HG02973 (cell line): ENCODE results near the gene POLR1D.
"Not testable (repeated sequence)": the region's sequence is repeated elsewhere in the genome, so short reads cannot be mapped to it uniquely, and the experiment has no call there.

Source experiments
- ATAC-seq: cut with Tn5 transposase; IDR thresholded peaks from one replicate; pipeline ENCODE4 v1.9.1; 2021; ENCODE audit warnings: moderate library complexity; ENCODE audit not compliant: unreplicated experiment

Gene POLR1D

GRCh38 chr13:27613628-27614027 lies 8.1 kb upstream of the POLR1D start:
- no peak for ATAC-seq

DNA sequence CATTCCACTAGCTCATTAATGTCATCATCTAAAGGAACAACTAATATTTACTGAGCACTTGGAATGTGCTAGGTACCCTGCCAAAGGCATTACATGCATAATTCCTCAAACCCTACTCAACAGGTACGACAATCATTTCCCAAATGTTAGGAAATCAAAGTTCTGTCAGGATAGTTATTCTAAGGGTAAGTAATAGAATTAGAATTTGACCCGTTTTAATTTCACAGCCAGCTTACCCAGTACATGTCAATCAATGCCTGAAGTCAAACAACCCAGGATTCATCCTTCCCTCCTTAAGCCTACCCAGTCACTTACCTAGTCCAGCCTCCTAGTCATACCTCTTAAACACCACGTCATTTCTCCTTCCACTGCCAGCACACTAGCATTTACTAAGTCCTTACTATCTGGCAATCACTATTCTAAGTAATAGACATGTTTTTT lies 3.8 kb upstream of the POLR1D start:
- no peak for ATAC-seq

DNA sequence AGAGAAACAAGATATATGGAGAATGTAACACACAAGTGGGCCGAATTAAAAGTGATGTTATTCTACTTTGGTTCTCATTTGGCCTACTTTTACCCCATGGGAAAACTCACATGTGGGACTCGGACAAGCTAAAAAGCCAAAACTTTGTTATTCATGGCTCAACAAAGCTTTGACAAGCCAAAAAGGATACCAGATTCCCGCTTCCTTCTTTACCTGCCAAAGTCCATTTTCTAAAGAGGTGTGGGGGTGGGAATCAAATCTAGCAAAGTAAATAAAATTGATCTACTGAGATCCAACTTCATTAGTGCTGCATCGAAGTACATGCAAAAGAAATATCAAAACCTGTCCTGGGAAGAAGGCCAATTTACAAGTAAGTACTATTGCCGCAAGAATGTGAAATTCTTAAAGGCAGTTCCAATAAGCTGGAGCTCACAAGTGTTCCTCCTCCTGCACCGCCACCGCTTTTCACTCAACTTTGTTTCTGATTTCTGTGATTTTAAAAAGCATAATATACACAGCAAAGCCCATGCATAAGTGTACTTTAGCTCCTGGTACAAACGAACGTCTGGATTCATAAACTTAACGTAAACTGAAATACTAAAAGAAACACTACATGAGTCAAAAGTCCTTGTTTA lies 2.5 kb upstream of the POLR1D start:
- ATAC-seq: no peak

GRCh38 chr13:27619728-27620376 lies 1.8 kb upstream of the POLR1D start:
- peak; percentile 21 for ATAC-seq

- peak; percentile 82 for ATAC-seq
Observed at GRCh38 chr13:27620377-27621115, 1.1 kb upstream of the POLR1D start, which contains the start of gene LNX2. Gene LNX2, minus strand, starts transcription at chr13:27620529. Its CDS starts 38,826 bp downstream, at chr13:27581703.

DNA sequence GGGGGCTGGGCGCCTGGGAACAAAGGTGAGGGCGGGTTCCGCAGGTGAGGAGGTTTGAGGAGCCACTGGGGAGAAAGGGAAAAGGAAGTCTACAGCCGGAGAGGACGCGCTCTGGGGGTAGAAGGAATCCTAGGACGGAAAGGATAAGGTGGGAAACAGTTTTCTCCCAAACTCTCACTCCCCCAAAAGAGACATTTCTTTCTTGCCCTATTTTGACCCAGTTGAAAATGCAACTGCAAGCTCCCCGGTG lies 651 bp upstream of the POLR1D start:
- no peak for ATAC-seq

DNA sequence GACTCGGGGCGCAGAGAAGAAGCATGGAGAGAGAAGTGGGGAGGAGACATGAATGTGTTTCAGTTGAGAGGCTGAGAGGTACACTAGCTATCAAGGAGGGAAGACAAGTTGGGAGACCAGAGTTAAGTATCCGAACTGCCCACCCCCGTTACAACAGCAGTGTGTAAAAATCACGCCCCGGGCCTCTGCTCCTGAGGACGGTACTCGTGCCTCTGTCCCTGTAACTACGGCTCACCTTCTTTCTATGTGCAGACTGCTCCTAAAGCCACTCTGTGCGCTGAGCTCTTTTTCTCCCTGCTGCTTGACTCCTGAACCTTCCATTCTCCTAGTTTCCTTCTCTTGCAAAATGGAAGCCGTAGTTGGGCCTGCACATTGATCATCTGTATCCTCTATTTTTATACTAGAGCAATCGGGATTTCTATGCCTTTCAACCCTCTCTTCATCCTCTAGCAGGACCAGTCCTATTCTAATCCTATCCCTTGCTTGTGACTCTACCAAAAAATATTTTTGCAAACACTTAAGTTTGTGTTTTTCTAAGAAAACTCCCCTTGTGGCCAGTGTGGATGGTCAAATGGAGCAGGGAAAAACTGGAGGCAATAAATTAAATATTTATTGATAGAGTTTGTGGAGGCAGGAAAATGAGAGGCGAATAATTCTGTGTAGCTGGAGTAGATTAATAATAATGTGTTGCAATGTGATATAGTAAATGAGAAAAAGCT lies 569 bp downstream of the POLR1D start:
- ATAC-seq: peak; percentile 1

DNA sequence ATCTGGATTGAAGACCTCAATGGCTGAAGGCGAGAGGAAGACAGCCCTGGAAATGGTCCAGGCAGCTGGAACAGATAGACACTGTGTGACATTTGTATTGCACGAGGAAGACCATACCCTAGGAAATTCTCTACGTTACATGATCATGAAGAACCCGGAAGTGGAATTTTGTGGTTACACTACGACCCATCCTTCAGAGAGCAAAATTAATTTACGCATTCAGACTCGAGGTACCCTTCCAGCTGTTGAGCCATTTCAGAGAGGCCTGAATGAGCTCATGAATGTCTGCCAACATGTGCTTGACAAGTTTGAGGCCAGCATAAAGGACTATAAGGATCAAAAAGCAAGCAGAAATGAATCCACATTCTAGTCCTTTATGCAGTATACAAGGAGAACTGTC lies 1.2 kb downstream of the POLR1D start:
- no peak for ATAC-seq

- no peak for ATAC-seq
Observed at GRCh38 chr13:27624071-27624470, 2.4 kb downstream of the POLR1D start.

- no peak for ATAC-seq
Observed at GRCh38 chr13:27625839-27626238, 4.1 kb downstream of the POLR1D start.

- no peak for ATAC-seq
Observed at GRCh38 chr13:27627380-27627779, 5.7 kb downstream of the POLR1D start.

- no peak for ATAC-seq
Observed at GRCh38 chr13:27628081-27628480, 6.4 kb downstream of the POLR1D start.

DNA sequence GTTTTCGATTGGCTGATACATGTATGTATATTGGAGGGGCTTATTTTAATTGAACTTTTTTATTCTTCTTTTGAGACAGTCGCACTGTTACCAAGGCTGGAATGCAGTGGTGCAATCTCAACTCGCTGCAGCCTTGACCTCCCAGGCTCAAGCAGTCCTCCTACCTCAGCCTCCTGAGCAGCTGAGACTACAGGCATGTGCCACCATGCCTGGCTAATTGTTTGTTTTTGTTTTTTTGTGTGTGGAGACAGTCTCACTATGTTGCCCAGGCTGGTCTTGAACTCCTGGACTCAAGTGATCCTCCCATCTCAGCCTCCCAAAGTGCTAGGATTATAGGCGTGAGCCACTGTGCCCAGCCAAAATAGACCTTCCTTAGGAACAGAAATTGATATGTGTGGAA lies 7.1 kb downstream of the POLR1D start:
- not testable (repeated sequence) for ATAC-seq

DNA sequence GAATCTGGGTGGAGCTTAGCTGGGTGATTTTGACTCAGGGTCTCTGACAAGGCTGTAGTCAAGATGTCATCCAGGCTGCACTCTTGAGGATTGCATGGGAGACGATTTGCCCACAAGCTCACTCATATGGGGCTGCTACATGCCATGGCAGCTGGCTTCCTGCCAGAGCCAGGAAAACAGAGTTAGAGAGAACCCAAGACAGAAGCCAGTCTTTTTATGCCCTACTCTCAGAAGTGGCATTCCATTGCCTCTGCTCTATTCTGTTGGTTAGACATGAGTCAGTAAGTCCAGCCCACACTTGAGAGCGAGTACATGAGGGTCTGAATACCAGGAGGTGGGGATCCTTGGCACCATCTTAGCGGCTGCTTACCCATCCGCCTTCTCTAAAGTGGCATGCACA lies 9.5 kb downstream of the POLR1D start:
- ATAC-seq: no peak

DNA sequence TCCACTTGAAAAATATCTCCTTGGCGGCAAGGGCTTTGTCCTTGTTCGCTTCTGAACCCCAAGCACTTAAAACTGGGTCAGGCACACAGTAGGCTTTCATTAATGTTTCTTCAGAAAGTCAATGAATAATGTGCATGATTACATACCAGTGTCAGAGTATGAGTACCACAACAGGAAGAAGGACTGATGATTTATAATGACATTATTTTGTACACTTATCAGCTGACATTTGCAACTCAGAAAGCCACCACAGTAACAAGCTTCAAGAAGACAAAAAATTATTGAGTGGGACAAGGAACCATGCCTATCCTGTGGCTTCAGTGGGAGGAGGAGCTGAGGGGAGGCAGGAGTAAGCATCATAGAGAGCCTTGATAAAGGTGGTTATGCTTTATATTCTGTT lies 10.0 kb downstream of the POLR1D start:
- no peak for ATAC-seq

GRCh38 chr13:27632214-27632613 lies 10.5 kb downstream of the POLR1D start:
- no peak for ATAC-seq

DNA sequence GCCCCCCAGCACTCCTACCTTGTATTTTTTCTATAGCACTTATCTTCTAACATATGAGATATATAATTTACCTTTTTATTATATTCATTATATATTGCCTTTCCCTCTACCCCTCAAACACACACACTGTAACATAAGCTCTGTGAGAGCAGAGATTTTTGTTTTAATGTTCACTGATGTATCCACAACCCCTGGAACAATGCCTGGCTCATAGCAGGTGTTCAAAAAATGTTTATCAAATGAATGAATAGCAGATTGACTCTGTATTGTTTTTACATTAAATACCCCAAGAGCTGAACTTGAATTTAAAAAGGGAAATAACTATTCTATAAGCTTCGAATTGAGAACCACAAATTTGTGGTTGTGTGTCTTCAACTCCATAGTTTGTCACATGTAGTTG lies 11.0 kb downstream of the POLR1D start:
- no peak for ATAC-seq

- no peak for ATAC-seq
Observed at GRCh38 chr13:27634231-27634630, 12.5 kb downstream of the POLR1D start.

GRCh38 chr13:27634791-27635190 lies 13.1 kb downstream of the POLR1D start:
- ATAC-seq: no peak

- ATAC-seq: no peak
Observed at GRCh38 chr13:27635266-27635665, 13.6 kb downstream of the POLR1D start.

DNA sequence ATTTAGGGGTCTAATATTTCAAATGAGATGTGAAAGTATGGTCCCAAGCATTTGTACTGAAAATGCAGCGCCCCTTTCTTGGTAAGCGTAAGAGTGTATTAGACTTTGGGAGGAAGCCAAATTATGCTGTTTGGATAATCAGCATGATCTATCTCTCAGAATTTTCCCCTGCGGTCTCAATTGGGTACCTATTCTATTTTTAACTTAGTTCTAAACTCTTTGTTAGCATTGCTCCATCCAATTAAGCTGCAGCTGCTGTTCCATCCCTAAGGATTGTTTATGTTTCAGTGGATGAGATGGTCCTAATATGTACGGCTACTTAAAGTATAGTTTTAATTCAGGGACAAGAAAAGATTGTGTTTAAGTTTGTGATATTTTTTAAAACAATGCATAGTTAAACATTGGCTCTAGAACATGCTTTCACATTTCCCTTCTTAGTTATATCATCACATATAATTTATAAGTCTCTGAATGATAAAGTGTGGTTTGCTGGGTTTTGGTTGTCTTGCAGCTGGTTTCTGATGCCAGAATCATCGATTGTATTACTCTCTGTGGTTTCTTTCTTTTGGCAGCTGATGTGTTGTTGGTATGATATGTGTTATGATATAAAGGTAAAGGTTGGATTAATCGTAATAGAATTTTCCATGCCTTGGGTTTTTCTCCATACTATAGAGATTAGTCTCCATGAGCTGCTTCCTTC lies 15.0 kb downstream of the POLR1D start:
- ATAC-seq: no peak
